Activated T-helper 1 cell treated with anti-CD3 and anti-CD28 coated beads, Interleukin-12 subunit alpha, Interleukin-12 subunit beta, Interleukin-2, Interleukin-4 antibody, amounts not matched to agents 30 ng/mL and 10 ng/mL and 1 ng/mL, durations not matched to agents 14 hours and 24 hours and 36 hours (primary cell): ENCODE data around the gene NDUFA12. TPM values are rescaled to one million over a fixed set of nuclear protein-coding genes. Genes with fewer than 3 reads are reported as not detected.

Source experiments
- DNase-seq: peaks from one replicate; pipeline ENCODE4 v3.0.0; 2021; ENCODE audit warnings: low spot score
- H3K27ac Mint-ChIP-seq: one replicate; pipeline ENCODE4 v1.8.0; 2021; ENCODE audit warnings: mild to moderate bottlenecking, mixed read lengths
- H3K27me3 Mint-ChIP-seq: one replicate; pipeline ENCODE4 v1.8.0; 2022; ENCODE audit warnings: mild to moderate bottlenecking, moderate library complexity, mixed read lengths; ENCODE audit not compliant: insufficient read depth
- H3K36me3 Mint-ChIP-seq: one replicate; pipeline ENCODE4 v1.8.0; 2021; ENCODE audit warnings: low read depth, mixed read lengths
- H3K4me1 Mint-ChIP-seq: one replicate; pipeline ENCODE4 v1.8.0; 2021; ENCODE audit warnings: low read depth, mixed read lengths
- H3K4me3 Mint-ChIP-seq: one replicate; pipeline ENCODE4 v1.8.0; 2021; ENCODE audit warnings: mild to moderate bottlenecking, moderate library complexity, mixed read lengths
- H3K9me3 Mint-ChIP-seq: one replicate; pipeline ENCODE4 v1.8.0; 2021; ENCODE audit warnings: mixed read lengths
- intact Hi-C: fragments of 100-400 bp; cut with micrococcal nuclease; formaldehyde crosslinking; loops from one replicate; pipeline ENCODE4 v1.15.1; 2024
- total RNA-seq: library from RNA; stranded (reverse); gene quantifications from 2 replicates; pipeline ENCODE4 v1.2.3, GENCODE V29; 2022

Gene NDUFA12
- total RNA-seq, 1 donor from 2014 or later = 113 TPM

DNA sequence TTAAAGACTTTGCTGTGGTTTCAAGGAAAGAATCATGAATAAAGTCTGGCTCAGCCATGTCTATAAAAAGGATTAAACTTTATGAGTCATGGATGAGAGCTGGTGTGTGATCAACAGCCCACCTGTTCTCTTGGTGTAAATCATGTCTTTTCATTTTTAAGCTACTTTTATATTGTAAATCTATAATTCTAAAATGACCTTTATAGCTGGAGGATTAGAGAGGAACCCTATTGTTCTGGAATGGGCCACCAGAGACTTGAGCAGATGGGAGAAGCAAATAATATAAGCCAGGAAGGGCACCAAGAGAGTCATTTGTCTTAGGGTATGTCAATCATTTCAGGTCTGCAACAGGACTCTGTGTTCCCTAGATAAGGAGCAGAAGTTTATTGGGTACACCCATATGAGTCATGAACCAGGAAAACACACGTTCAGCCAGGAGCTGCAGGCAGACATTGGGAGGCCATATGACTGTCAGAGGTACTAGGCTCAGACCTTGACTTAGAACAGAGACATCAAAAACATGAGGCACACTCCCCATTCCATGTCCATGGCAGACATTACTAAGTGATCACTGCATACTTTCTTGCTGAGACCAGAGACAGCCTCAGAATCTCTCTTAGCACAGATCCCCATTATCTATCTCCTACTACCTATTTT, 49.3 kb downstream of the NDUFA12 start:
- Mint-ChIP-seq H3K4me3 (no peak overlapping the region), H3K4me1 (no peaks in the 10 kb centered on the region), H3K36me3 (peaks cover 1% of the 10 kb centered on the region), H3K27ac (no peak overlapping the region), H3K9me3 (no peaks in the 10 kb centered on the region), H3K27me3 (peaks cover 17% of the 10 kb centered on the region)
- intact Hi-C loops = no loop called here
- DNase-seq = no peak

GRCh38 chr12:94952325-94952724, 51.2 kb downstream of the NDUFA12 start:
- peaks cover 1% of the 10 kb centered on the region for H3K36me3 Mint-ChIP-seq
- DNase-seq = no peak
- H3K4me3 Mint-ChIP-seq = no peak overlapping the region
- no peaks in the 10 kb centered on the region for H3K9me3 Mint-ChIP-seq
- no peaks in the 10 kb centered on the region for H3K4me1 Mint-ChIP-seq
- H3K27me3 Mint-ChIP-seq = peaks cover 19% of the 10 kb centered on the region
- intact Hi-C loops = no loop called here
- no peak overlapping the region for H3K27ac Mint-ChIP-seq

- peaks cover 1% of the 10 kb centered on the region for H3K36me3 Mint-ChIP-seq
- intact Hi-C loops = no loop called here
- H3K9me3 Mint-ChIP-seq = no peaks in the 10 kb centered on the region
- no peak overlapping the region for H3K4me3 Mint-ChIP-seq
- no peaks in the 10 kb centered on the region for H3K4me1 Mint-ChIP-seq
- peaks cover 15% of the 10 kb centered on the region for H3K27me3 Mint-ChIP-seq
- no peak for DNase-seq
- H3K27ac Mint-ChIP-seq = no peak overlapping the region
Measured at GRCh38 chr12:94951071-94951934, 52.2 kb downstream of the NDUFA12 start.

- Mint-ChIP-seq H3K27me3 (peaks cover 7% of the 10 kb centered on the region), H3K4me3 (no peak overlapping the region), H3K4me1 (peaks cover 7% of the 10 kb centered on the region), H3K36me3 (peaks cover 14% of the 10 kb centered on the region), H3K27ac (no peak overlapping the region), H3K9me3 (peaks cover 16% of the 10 kb centered on the region)
- intact Hi-C loops = loop anchor here (10.0 kb wide), 1 partner anchor 774 kb away; no protein-coding TSS in a partner anchor
- DNase-seq = no peak
Measured at GRCh38 chr12:94948232-94948810, 55.2 kb downstream of the NDUFA12 start.

DNA sequence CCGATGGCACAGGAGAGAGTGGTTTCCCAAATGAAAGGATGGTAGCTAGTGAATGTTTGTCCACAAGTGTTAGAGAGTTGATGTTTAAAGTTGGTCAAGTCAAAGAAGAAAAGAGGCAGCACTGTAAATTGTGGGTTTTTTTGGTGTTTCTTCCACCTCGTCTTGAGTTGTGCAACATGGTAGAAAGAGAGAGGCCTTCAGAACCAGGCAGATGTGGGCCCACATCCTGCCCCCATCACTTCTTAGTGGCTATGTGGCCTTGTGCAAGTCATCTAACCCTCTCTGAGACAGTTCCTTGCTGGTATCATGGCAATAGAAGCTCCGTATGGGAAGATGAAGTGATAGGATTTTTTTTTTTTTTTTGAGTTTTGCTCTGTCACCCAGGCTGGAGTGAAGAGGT, 60.8 kb downstream of the NDUFA12 start:
- intact Hi-C loops = loop anchor here (1.0 to 10.0 kb wide), 6 partner anchors 45 to 768 kb away; partner anchors contain the start of genes FGD6, NDUFA12, NR2C1 and VEZT
- Mint-ChIP-seq H3K4me3 (peak overlapping the region; percentile 9), H3K4me1 (peaks cover 41% of the 10 kb centered on the region), H3K36me3 (peaks cover 17% of the 10 kb centered on the region), H3K27ac (peak overlapping the region; percentile 57), H3K9me3 (peaks cover 23% of the 10 kb centered on the region), H3K27me3 (no peaks in the 10 kb centered on the region)
- peak; percentile 3 for DNase-seq

DNA sequence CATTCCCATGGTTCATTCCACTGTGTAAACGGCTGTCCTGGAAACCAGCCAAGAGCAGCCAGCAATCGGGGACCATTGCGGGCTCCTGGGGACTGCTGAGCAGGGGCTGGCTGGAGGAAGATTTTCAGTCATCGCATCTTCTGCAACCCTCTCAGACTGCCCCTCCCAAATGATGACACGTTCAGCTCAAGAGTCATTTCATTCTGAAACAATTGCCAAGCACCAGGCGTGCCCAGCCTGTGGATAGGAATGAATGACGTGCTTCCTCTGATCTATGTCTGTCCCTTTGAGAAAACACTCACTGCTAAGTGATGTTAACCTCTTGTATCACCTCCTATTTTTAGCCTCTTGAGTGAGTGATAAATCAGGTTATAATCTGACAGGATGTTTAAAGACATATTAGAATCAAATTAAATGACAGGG, 62.0 kb downstream of the NDUFA12 start:
- intact Hi-C loops = loop anchor here (1.0 to 10.0 kb wide), 5 partner anchors 46 to 767 kb away; partner anchors contain the start of genes FGD6, NR2C1 and VEZT
- no peaks in the 10 kb centered on the region for H3K27me3 Mint-ChIP-seq
- DNase-seq = peak; percentile 39
- peaks cover 23% of the 10 kb centered on the region for H3K9me3 Mint-ChIP-seq
- H3K4me1 Mint-ChIP-seq = peaks cover 43% of the 10 kb centered on the region
- no peak overlapping the region for H3K4me3 Mint-ChIP-seq
- peak overlapping the region; percentile 63 for H3K27ac Mint-ChIP-seq
- peaks cover 17% of the 10 kb centered on the region for H3K36me3 Mint-ChIP-seq

DNA sequence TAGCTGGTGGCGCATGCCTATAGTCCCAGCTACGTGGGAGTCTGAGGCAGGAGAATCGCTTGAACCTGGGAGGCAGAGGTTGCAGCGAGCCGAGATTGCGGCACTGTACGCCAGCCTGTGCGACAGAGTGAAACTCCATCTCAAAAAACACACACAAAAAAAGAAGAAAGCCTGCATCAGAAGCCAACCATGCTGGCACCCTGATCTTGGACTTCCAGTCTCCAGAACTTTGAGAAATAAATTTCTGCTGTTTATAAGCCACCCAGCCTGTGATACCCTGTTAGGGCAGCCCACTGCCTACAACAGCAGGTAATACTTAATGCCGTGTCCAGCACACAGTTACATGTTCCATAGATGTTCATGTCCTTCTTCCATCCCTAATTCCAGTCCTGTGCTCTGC, 62.7 kb downstream of the NDUFA12 start:
- intact Hi-C loops = loop anchor here (1.0 to 10.0 kb wide), 5 partner anchors 47 to 766 kb away; partner anchors contain the start of genes FGD6, NR2C1 and VEZT
- DNase-seq = no peak
- H3K27me3 Mint-ChIP-seq = no peaks in the 10 kb centered on the region
- no peak overlapping the region for H3K27ac Mint-ChIP-seq
- H3K4me1 Mint-ChIP-seq = peaks cover 47% of the 10 kb centered on the region
- peaks cover 20% of the 10 kb centered on the region for H3K9me3 Mint-ChIP-seq
- no peak overlapping the region for H3K4me3 Mint-ChIP-seq
- H3K36me3 Mint-ChIP-seq = peaks cover 15% of the 10 kb centered on the region

DNA sequence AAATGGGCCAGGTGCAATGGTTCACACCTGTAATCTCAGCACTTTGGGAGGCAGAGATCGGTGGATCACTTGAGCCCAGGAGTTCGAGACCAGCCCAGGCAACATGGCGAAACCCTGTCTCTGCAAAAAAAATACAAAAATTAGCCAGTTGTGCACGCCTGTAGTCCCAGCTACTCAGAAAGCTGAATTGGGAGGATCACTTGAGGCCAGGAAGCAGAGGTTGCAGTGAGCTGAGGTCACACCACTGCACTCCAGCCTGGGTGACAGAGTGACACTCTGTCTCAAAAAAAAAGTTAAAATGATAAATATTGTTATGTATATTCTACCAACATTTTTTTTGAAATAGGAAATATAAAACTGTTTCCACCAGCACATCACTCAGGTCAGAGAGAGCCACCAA, 64.9 kb downstream of the NDUFA12 start:
- H3K9me3 Mint-ChIP-seq = peaks cover 12% of the 10 kb centered on the region
- no peak overlapping the region for H3K4me3 Mint-ChIP-seq
- DNase-seq = no peak
- intact Hi-C loops = no loop called here
- peaks cover 6% of the 10 kb centered on the region for H3K36me3 Mint-ChIP-seq
- no peaks in the 10 kb centered on the region for H3K27me3 Mint-ChIP-seq
- no peak overlapping the region for H3K27ac Mint-ChIP-seq
- peaks cover 42% of the 10 kb centered on the region for H3K4me1 Mint-ChIP-seq

DNA sequence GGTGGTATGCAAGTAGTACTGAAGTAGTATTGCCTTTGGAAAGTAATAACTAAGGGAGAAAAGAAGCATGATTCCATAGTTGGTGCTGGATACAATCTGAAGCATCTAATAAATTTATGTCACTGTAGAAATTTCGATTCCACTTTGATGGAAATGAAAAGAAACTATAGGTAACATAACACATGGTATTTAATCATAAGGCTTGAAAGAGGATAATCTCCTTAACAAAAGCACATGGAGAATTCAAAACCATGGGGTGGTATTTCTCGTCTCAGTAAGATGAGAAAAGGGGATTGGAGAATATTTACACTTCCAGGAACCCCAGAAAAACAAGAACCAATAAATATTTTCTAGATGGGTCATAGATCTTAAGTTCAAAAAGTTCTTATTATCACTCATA, 72.7 kb downstream of the NDUFA12 start:
- Mint-ChIP-seq H3K27ac (no peak overlapping the region), H3K27me3 (no peaks in the 10 kb centered on the region), H3K36me3 (no peaks in the 10 kb centered on the region), H3K4me3 (no peak overlapping the region), H3K9me3 (peaks cover 3% of the 10 kb centered on the region), H3K4me1 (no peaks in the 10 kb centered on the region)
- intact Hi-C loops = no loop called here
- DNase-seq = no peak

- H3K36me3 Mint-ChIP-seq = no peaks in the 10 kb centered on the region
- peaks cover 3% of the 10 kb centered on the region for H3K9me3 Mint-ChIP-seq
- H3K4me1 Mint-ChIP-seq = no peaks in the 10 kb centered on the region
- intact Hi-C loops = no loop called here
- DNase-seq = no peak
- H3K27ac Mint-ChIP-seq = no peak overlapping the region
- no peak overlapping the region for H3K4me3 Mint-ChIP-seq
- H3K27me3 Mint-ChIP-seq = no peaks in the 10 kb centered on the region
Measured at GRCh38 chr12:94930216-94930654, 73.3 kb downstream of the NDUFA12 start.

- H3K4me1 Mint-ChIP-seq = no peaks in the 10 kb centered on the region
- intact Hi-C loops = no loop called here
- peaks cover 3% of the 10 kb centered on the region for H3K9me3 Mint-ChIP-seq
- no peak overlapping the region for H3K27ac Mint-ChIP-seq
- no peak overlapping the region for H3K4me3 Mint-ChIP-seq
- no peaks in the 10 kb centered on the region for H3K36me3 Mint-ChIP-seq
- no peak for DNase-seq
- no peaks in the 10 kb centered on the region for H3K27me3 Mint-ChIP-seq
Measured at GRCh38 chr12:94929780-94930179, 73.7 kb downstream of the NDUFA12 start.

GRCh38 chr12:94925729-94926128, 77.8 kb downstream of the NDUFA12 start:
- intact Hi-C loops = no loop called here
- no peaks in the 10 kb centered on the region for H3K36me3 Mint-ChIP-seq

GRCh38 chr12:94925206-94925605, 78.3 kb downstream of the NDUFA12 start:
- Mint-ChIP-seq H3K4me1 (no peaks in the 10 kb centered on the region), H3K4me3 (no peak overlapping the region), H3K27ac (no peak overlapping the region), H3K36me3 (no peaks in the 10 kb centered on the region), H3K27me3 (no peaks in the 10 kb centered on the region), H3K9me3 (no peaks in the 10 kb centered on the region)
- no peak for DNase-seq
- intact Hi-C loops = no loop called here

More at GRCh38 chr12:94925729-94926128, 77.8 kb downstream of the NDUFA12 start:
- no peak for DNase-seq
- Mint-ChIP-seq H3K4me1 (no peaks in the 10 kb centered on the region), H3K4me3 (no peak overlapping the region), H3K27ac (no peak overlapping the region), H3K9me3 (no peaks in the 10 kb centered on the region), H3K27me3 (no peaks in the 10 kb centered on the region)
